Body of pancreas (tissue), 4 donors: ENCODE data around the gene COL5A1.

Source experiments
- CTCF ChIP-seq, 7 experiments: fragments of 450-650 bp in 4 of 7; fragments of 200-600 bp in 3 of 7; sonication (generic) in 3 of 7; IDR thresholded peaks; one replicate each; pipeline ENCODE4 v1.5.1; 2016 to 2019; ENCODE audit warnings: antibody characterized with exemption in 7 of 7
- POLR2A ChIP-seq, 3 donors: fragments of 450-650 bp; IDR thresholded peaks; one replicate each; pipeline ENCODE4 v1.6.1; 2016; ENCODE audit warnings: antibody characterized with exemption in 3 of 3, mild to moderate bottlenecking in 2 of 3

GRCh38 chr9:134864821-134865190 lies 223.2 kb downstream of the COL5A1 start:
- TF ChIP-seq CTCF (IDR thresholded peaks at IDR 0.05) (no peak), POLR2A (IDR thresholded peaks at IDR 0.05) (no peak)
